ENCODE measurements around the gene AICDA. TPM values are rescaled to one million over a fixed set of nuclear protein-coding genes. Genes with fewer than 3 reads are reported as not detected.
"Not testable (repeated sequence)": the region's sequence is repeated elsewhere in the genome, so short reads cannot be mapped to it uniquely, and the experiment has no call there.

Gene AICDA
- total and polyA plus RNA-seq, 10 donors = 0.24 to 1.6 (median 0.78) TPM

DNA sequence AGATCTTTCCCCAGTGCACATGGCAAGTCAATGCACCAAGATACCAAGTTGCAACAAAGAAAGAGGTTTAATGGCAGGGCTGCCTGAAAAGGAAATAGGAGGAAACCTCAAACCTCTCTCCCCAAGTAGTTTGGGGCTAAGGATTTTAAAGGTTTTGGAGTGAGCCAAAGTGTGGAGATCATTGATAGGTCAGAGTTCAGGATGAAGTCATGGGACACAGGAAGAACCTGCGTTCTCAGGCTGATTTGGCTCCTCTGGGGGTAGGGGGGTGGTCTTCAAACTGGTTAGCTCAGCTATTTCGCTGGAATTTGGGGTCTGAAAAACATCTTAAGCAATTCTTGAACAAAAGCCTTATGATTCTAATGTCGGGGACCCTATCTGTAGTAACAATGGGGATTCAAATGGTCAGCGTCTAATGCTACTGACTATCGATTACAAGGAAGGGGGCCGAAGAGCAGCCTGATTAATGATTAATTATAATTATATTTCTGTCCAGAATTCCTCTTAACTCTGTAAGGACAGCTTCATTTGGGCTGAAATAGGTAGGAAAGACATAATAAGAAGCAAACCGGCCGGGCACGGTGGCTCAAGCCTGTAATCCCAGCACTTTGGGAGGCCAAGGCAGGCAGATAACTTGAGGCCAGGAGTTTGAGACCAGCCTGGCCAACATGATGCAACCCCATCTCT lies 31.4 kb downstream of the AICDA start:
- DNase-seq = no peak
- H3K27me3 ChIP-seq (replicated peaks in 1 of 7) = no peaks in the 10 kb centered on the region
- H3K27ac ChIP-seq = no peak overlapping the region
- no peaks in the 10 kb centered on the region for H3K9me3 ChIP-seq
- 71 to 80% (median 75%) methylated on average over 9 of the region's 9 CpGs for WGBS, 5 donors
- TF ChIP-seq CTCF (IDR thresholded peaks at IDR 0.05 in 8 of 11, conservative IDR thresholded peaks at IDR 0.05 in 3 of 11) (no peak), POLR2A (IDR thresholded peaks at IDR 0.05) (no peak), POLR2AphosphoS5 (IDR thresholded peaks at IDR 0.05) (no peak)
- no peaks in the 10 kb centered on the region for H3K36me3 ChIP-seq
- no peak overlapping the region for H3K4me3 ChIP-seq
- H3K4me1 ChIP-seq = no peaks in the 10 kb centered on the region
- intact Hi-C loops (cut with DNase I; ENCODE audit: low total_unique reads) = no loop called here

- Histone ChIP-seq H3K36me3 (no peaks in the 10 kb centered on the region), H3K4me3 (no peak overlapping the region), H3K9me3 (no peaks in the 10 kb centered on the region), H3K4me1 (peaks cover 0 to 6% (median 0%) of the 10 kb centered on the region in 6 donors), H3K27ac (no peak overlapping the region), H3K27me3 (replicated peaks in 1 of 7) (no peaks in the 10 kb centered on the region)
- TF ChIP-seq POLR2AphosphoS5 (IDR thresholded peaks at IDR 0.05) = no peak
- no peak for TF ChIP-seq CTCF (IDR thresholded peaks at IDR 0.05 in 8 of 11, conservative IDR thresholded peaks at IDR 0.05 in 3 of 11)
- TF ChIP-seq POLR2A (IDR thresholded peaks at IDR 0.05) = no peak
- intact Hi-C loops (cut with DNase I; ENCODE audit: low total_unique reads) = no loop called here
- 57 to 73% (median 64%) methylated on average over 3 of the region's 3 CpGs for WGBS, 5 donors
- no peak for DNase-seq
Observed at GRCh38 chr12:8577879-8578278, 34.8 kb downstream of the AICDA start.

DNA sequence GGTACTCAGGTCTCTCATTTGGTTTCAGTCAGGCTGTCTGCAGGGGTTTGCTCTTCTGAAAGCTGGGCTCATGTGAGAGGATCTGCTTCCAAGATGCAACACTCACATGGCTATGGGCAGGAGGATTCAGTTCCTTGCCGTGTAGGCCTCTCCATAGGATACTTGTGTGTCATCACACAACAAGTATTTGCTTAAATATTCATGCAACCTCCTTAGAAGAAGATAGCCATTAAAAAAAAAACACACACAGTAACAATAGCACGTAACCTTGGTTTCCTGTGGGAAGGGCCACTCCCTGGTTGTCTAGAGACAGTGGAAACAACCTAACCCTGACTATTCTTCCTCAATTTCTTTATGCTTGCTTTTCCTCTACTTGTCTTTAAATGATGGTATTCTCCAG lies 40.2 kb downstream of the AICDA start:
- TF ChIP-seq CTCF (IDR thresholded peaks at IDR 0.05 in 8 of 11, conservative IDR thresholded peaks at IDR 0.05 in 3 of 11) = no peak
- no peak for TF ChIP-seq POLR2AphosphoS5 (IDR thresholded peaks at IDR 0.05)
- TF ChIP-seq POLR2A (IDR thresholded peaks at IDR 0.05) = no peak
- Histone ChIP-seq H3K4me3 (no peak overlapping the region), H3K27me3 (replicated peaks in 1 of 7) (no peaks in the 10 kb centered on the region), H3K27ac (peak overlapping the region in 3 of 8 donors; percentile 15 to 74 (median 21)), H3K4me1 (peaks cover 0 to 17% (median 3%) of the 10 kb centered on the region in 6 donors), H3K36me3 (no peaks in the 10 kb centered on the region), H3K9me3 (peaks cover 0 to 6% (median 5%) of the 10 kb centered on the region in 8 donors)
- WGBS, 5 donors = 19 to 40% (median 29%) methylated on average over 2 of the region's 2 CpGs
- intact Hi-C loops (cut with DNase I; ENCODE audit: low total_unique reads) = no loop called here
- no peak for DNase-seq

DNA sequence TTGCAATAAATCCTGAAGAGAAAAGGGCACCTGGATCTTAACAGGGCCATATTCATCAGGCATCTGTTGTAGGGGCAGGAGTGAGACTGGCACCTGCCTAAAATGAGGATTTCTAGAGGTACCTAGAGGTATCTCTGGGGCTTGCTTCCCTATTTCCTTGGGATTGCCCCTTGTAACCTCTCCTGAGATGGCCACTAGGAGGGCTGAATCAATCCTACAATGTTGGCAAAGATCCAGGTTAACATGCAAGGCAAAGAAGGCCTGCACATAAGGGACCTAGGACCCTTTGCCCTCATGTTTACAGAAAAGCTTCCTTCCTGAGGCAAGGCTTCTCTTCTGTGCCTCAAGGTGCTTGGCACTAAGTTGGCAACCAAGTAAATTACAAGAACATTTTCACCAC lies 46.1 kb downstream of the AICDA start:
- Histone ChIP-seq H3K9me3 (peaks cover 0 to 40% (median 29%) of the 10 kb centered on the region in 8 donors), H3K4me1 (peaks cover 0 to 24% (median 2%) of the 10 kb centered on the region in 6 donors), H3K27ac (peak overlapping the region in 6 of 8 donors; percentile 67 to 93 (median 79)), H3K36me3 (no peaks in the 10 kb centered on the region), H3K4me3 (peak overlapping the region in 4 of 8 donors; percentile 2 to 53 (median 29)), H3K27me3 (replicated peaks in 1 of 7) (no peaks in the 10 kb centered on the region)
- intact Hi-C loops (cut with DNase I; ENCODE audit: low total_unique reads) = no loop called here
- TF ChIP-seq CTCF (IDR thresholded peaks at IDR 0.05 in 8 of 11, conservative IDR thresholded peaks at IDR 0.05 in 3 of 11) (peak in 1 of 11 experiments; percentile 26), POLR2AphosphoS5 (IDR thresholded peaks at IDR 0.05) (no peak), POLR2A (IDR thresholded peaks at IDR 0.05) (no peak)
- no peak for DNase-seq

DNA sequence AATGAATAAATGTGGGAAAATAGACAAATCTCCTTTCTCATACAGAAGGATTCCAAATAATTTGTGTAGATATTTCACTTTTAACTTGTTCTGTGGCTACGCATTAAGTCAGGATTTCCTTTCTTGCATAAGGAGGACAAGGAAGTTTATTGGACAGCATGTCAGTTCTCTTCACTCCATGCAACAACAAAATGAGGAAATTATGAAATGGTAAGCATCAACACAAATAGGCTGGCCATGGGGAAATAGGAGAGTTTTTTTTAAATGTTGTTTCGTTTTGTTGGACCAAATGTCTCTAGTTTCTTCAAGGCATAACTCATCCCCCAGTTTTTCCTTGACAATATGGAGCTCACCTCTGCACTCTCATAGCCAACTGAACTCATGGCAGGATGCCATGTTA lies 46.6 kb downstream of the AICDA start:
- H3K27me3 ChIP-seq (replicated peaks in 1 of 7); H3K36me3 ChIP-seq; intact Hi-C loops (cut with DNase I; ENCODE audit: low total_unique reads); DNase-seq: not testable (repeated sequence)
- 36 to 64% (median 60%) methylated on average over 2 of the region's 2 CpGs for WGBS, 5 donors
- Histone ChIP-seq H3K9me3 (peaks cover 0 to 44% (median 29%) of the 10 kb centered on the region in 8 donors), H3K27ac (peak overlapping the region in 6 of 8 donors; percentile 67 to 93 (median 79)), H3K4me1 (peaks cover 0 to 24% (median 2%) of the 10 kb centered on the region in 6 donors), H3K4me3 (peak overlapping the region in 4 of 8 donors; percentile 2 to 53 (median 29))

All from spleen (tissue), 11 donors.